Lower leg skin (tissue), 4 donors: Measurements from ENCODE around the gene HAPLN2. TPM values are rescaled to one million over a fixed set of nuclear protein-coding genes. Genes with fewer than 3 reads are reported as not detected.

Experiments used
- DNase-seq, 2 donors: peaks; one replicate each; pipeline ENCODE4 v3.0.0-alpha.2; 2019; ENCODE audit warnings: low spot score in 2 of 2
- H3K4me3 ChIP-seq: fragments of 200-600 bp; sonication (generic); 2 replicates; pipeline ENCODE4 v1.5.1; 2017; ENCODE audit warnings: mild to moderate bottlenecking, low read depth; ENCODE audit not compliant: poor library complexity, severe bottlenecking
- CTCF ChIP-seq, 3 donors: fragments of 450-650 bp; IDR thresholded peaks; one replicate each; pipeline ENCODE4 v1.5.1; 2016; ENCODE audit warnings: antibody characterized with exemption in 3 of 3, mild to moderate bottlenecking in 3 of 3, moderate library complexity in 2 of 3
- POLR2A ChIP-seq, 2 donors: fragments of 450-650 bp; IDR thresholded peaks; one replicate each; pipeline ENCODE4 v1.6.1; 2016 to 2017; ENCODE audit warnings: antibody characterized with exemption in 2 of 2, mild to moderate bottlenecking in 1 of 2, moderate library complexity in 1 of 2
- WGBS, 2 donors: methylation state at CpG; one replicate each; pipeline ENCODE4 v1.1.5; 2018; 5-methylcytosine and 5-hydroxymethylcytosine counted together
- intact Hi-C: fragments of 100-400 bp; cut with DNase I; formaldehyde crosslinking; loops from one replicate; pipeline ENCODE4 v1.15.0; 2023; ENCODE audit warnings: low total_unique reads
- total RNA-seq, 4 donors: library from RNA; depleted of rRNA; stranded (reverse); fragments of >200 nt; gene quantifications; one replicate each; pipeline ENCODE4 v1.1.0, GENCODE V29; 2016

Gene HAPLN2
- total RNA-seq, 4 donors from 2014 or later = 0.68 to 1.0 (median 0.80) TPM; not detected in 1

GRCh38 chr1:156664046-156664766 lies 45.0 kb downstream of the HAPLN2 start:
- 64 to 71% methylated on average over 5 of the region's 5 CpGs for WGBS, 2 donors
- no peak for TF ChIP-seq POLR2A (IDR thresholded peaks at IDR 0.05)
- no peak for TF ChIP-seq CTCF (IDR thresholded peaks at IDR 0.05)
- H3K4me3 ChIP-seq = no peak overlapping the region
- no peak for DNase-seq
- intact Hi-C loops = no loop called here

GRCh38 chr1:156664767-156665411 lies 45.7 kb downstream of the HAPLN2 start:
- H3K4me3 ChIP-seq = no peak overlapping the region
- no peak for DNase-seq
- TF ChIP-seq POLR2A (IDR thresholded peaks at IDR 0.05) (no peak), CTCF (IDR thresholded peaks at IDR 0.05) (no peak)
- WGBS, 2 donors = 42 to 49% methylated on average over 11 to 15 of the region's 16 CpGs
- intact Hi-C loops = no loop called here

- no peak for DNase-seq
- 70 to 84% methylated on average over 3 of the region's 3 CpGs for WGBS, 2 donors
- H3K4me3 ChIP-seq = no peak overlapping the region
- intact Hi-C loops = no loop called here
- no peak for TF ChIP-seq POLR2A (IDR thresholded peaks at IDR 0.05)
- TF ChIP-seq CTCF (IDR thresholded peaks at IDR 0.05) = no peak
These were observed 46.3 kb downstream of the HAPLN2 start for GRCh38 chr1:156665539-156665938.

GRCh38 chr1:156666862-156667609 lies 47.8 kb downstream of the HAPLN2 start:
- 77 to 82% methylated on average over 9 of the region's 9 CpGs for WGBS, 2 donors
- no peak overlapping the region for H3K4me3 ChIP-seq
- intact Hi-C loops = no loop called here
- TF ChIP-seq POLR2A (IDR thresholded peaks at IDR 0.05) = no peak
- TF ChIP-seq CTCF (IDR thresholded peaks at IDR 0.05) = no peak
- no peak for DNase-seq

- intact Hi-C loops = no loop called here
- no peak for DNase-seq
- no peak overlapping the region for H3K4me3 ChIP-seq
- 35 to 42% methylated on average over 5 of the region's 5 CpGs for WGBS, 2 donors
- TF ChIP-seq CTCF (IDR thresholded peaks at IDR 0.05) = no peak
- TF ChIP-seq POLR2A (IDR thresholded peaks at IDR 0.05) = no peak
These were observed 48.4 kb downstream of the HAPLN2 start for GRCh38 chr1:156667610-156667967.
